ENCODE measurements around the gene PDE6G. TPM values are rescaled to one million over a fixed set of nuclear protein-coding genes. Genes with fewer than 3 reads are reported as not detected.

PDE6G gene
- total and polyA plus RNA-seq, 2 of the 13 experiments (the other 11 are each of a cell fraction or from before 2014, with no cell fraction given), result 1.4 to 6.7 TPM

DNA sequence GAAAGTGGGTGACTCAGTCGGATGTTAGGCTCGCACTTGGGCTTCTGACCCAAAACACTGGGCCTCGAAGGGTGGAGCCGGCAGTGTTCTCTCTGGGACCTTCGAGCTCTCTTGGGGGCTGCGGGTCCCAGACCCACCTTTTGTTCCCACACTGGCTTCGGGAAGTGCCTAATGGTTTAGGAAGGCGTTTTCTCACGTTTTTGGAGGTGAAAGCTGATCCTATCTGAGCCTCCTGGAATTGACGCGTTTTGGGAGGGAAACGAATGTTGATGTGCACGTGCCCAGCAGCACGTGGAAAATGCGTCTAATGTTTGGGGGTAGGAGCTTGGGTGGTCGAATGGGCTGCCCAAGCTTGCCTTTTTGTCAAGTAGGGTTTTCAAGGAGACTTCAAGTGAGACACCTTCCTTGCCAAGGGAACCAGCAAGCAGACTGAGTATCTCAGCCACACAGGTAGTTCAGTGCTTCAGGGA lies 28.1 kb upstream of the PDE6G start (continued):
- TF ChIP-seq ZFP36L1 (CRISPR knock-in tag; IDR thresholded peaks at IDR 0.05) (no peak), NFYB (CRISPR knock-in tag; IDR thresholded peaks at IDR 0.05) (no peak), ZNF781 (CRISPR knock-in tag; IDR thresholded peaks at IDR 0.05; ENCODE audit: borderline replicate concordance, not compliant biosample characterization) (peak; percentile 21), ZNF12 (CRISPR knock-in tag; IDR thresholded peaks at IDR 0.05) (0 out of 2 replicates have a peak, but pooled peaks have one; percentile 17), ZNF761 (CRISPR knock-in tag; conservative IDR thresholded peaks at IDR 0.05) (no peak), IRF2 (CRISPR knock-in tag; IDR thresholded peaks at IDR 0.05) (no peak), HNRNPK (IDR thresholded peaks at IDR 0.05; ENCODE audit: low read depth, low read length, poor library complexity, severe bottlenecking) (no peak), ZIK1 (CRISPR knock-in tag; IDR thresholded peaks at IDR 0.05; ENCODE audit: borderline replicate concordance, low read depth) (peak; percentile 9; the same call in 1 of the 2 replicates), EZH2 (conservative IDR thresholded peaks at IDR 0.05; ENCODE audit: low read depth, low read length) (no peak), PBX3 (CRISPR knock-in tag; IDR thresholded peaks at IDR 0.05; ENCODE audit: borderline replicate concordance) (no peak), ZNF672 (CRISPR knock-in tag; IDR thresholded peaks at IDR 0.05) (no peak), ZNF670 (CRISPR knock-in tag; IDR thresholded peaks at IDR 0.05; ENCODE audit: borderline replicate concordance) (no peak; the same call in 1 of the 2 replicates), RFX5 (IDR thresholded peaks at IDR 0.05; ENCODE audit: low read depth, low read length) (no peak), ADNP (CRISPR knock-in tag; IDR thresholded peaks at IDR 0.05) (no peak), NONO (IDR thresholded peaks at IDR 0.05) (no peak), NONO (CRISPR knock-in tag; conservative IDR thresholded peaks at IDR 0.05) (no peak; the same call in 1 of the 2 replicates), CBFB (CRISPR knock-in tag; IDR thresholded peaks at IDR 0.05) (no peak), GMEB2 (CRISPR knock-in tag; IDR thresholded peaks at IDR 0.05; ENCODE audit: low read depth) (no peak), HOXA9 (CRISPR knock-in tag; IDR thresholded peaks at IDR 0.05; ENCODE audit: borderline replicate concordance) (no peak), ZSCAN22 (CRISPR knock-in tag; IDR thresholded peaks at IDR 0.05) (no peak), PRMT3 (CRISPR knock-in tag; IDR thresholded peaks at IDR 0.05; ENCODE audit: borderline replicate concordance, low read depth) (no peak), ZNF597 (CRISPR knock-in tag; IDR thresholded peaks at IDR 0.05) (no peak), PPARG (CRISPR knock-in tag; conservative IDR thresholded peaks at IDR 0.05) (no peak), PCBP2 (optimal IDR thresholded peaks at IDR 0.05; ENCODE audit: low read depth, low read length, poor library complexity, severe bottlenecking) (no peak)
- TF ChIP-seq, protein P1, sequence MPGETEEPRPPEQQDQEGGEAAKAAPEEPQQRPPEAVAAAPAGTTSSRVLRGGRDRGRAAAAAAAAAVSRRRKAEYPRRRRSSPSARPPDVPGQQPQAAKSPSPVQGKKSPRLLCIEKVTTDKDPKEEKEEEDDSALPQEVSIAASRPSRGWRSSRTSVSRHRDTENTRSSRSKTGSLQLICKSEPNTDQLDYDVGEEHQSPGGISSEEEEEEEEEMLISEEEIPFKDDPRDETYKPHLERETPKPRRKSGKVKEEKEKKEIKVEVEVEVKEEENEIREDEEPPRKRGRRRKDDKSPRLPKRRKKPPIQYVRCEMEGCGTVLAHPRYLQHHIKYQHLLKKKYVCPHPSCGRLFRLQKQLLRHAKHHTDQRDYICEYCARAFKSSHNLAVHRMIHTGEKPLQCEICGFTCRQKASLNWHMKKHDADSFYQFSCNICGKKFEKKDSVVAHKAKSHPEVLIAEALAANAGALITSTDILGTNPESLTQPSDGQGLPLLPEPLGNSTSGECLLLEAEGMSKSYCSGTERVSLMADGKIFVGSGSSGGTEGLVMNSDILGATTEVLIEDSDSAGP (CRISPR knock-in tag; IDR thresholded peaks at IDR 0.05; ENCODE audit: borderline replicate concordance), result no peak
- TF ChIP-seq, protein P2, sequence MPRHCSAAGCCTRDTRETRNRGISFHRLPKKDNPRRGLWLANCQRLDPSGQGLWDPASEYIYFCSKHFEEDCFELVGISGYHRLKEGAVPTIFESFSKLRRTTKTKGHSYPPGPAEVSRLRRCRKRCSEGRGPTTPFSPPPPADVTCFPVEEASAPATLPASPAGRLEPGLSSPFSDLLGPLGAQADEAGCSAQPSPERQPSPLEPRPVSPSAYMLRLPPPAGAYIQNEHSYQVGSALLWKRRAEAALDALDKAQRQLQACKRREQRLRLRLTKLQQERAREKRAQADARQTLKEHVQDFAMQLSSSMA (CRISPR knock-in tag; IDR thresholded peaks at IDR 0.05), result no peak
